SK-N-SH (cell line): ENCODE measurements around the gene TERC. TPM values are rescaled to one million over a fixed set of nuclear protein-coding genes. Genes with fewer than 3 reads are reported as not detected.

Experiments used
- CTCF ChIA-PET: fragments of 300-600, 350-600 bp; formaldehyde crosslinking; extraction: SDS; loops from one replicate; lab custom pipeline; 2021; lab: Yijun Ruan, JAX
- POLR2A ChIA-PET: fragments of 350-600 bp; sonication (Branson Sonifier 250); formaldehyde crosslinking; extraction: SDS; loops from one replicate; lab custom pipeline; 2020; ENCODE audit warnings: antibody characterized with exemption, inconsistent platforms; lab: Yijun Ruan, JAX
- DNase-seq: peaks from one replicate; pipeline ENCODE4 v3.0.0; 2012
- H2AFZ ChIP-seq: fragments of 200-600 bp; sonication (generic); 2 replicates; pipeline ENCODE4 v1.8.1; 2016; ENCODE audit warnings: antibody characterized with exemption, mild to moderate bottlenecking, low read depth
- H3F3A ChIP-seq: fragments of 200-600 bp; sonication (generic); replicated peaks from 2 replicates; pipeline ENCODE3; 2016; ENCODE audit warnings: antibody characterized with exemption, mild to moderate bottlenecking; ENCODE audit not compliant: insufficient read depth
- H3K27ac ChIP-seq, 2 experiments: fragments of 200-500 bp in 1 of 2; fragments of 200-600 bp in 1 of 2; sonication (Bioruptor generic) in 1 of 2; sonication (generic), shearing (Covaris generic) in 1 of 2; 2 replicates each; pipeline versions ENCODE4 v1.5.1 to v1.6.1; 2014 to 2016; ENCODE audit warnings: low read depth in 2 of 2, inconsistent platforms in 1 of 2, low read length in 1 of 2, mild to moderate bottlenecking in 1 of 2, mixed read lengths in 1 of 2
- H3K27me3 ChIP-seq: fragments of 200-600 bp; sonication (generic), shearing (Covaris generic); 2 replicates; pipeline ENCODE4 v1.6.1; 2016; ENCODE audit warnings: mixed run types; ENCODE audit not compliant: insufficient read depth
- H3K36me3 ChIP-seq, 2 experiments: fragments of 200-500 bp in 1 of 2; fragments of 200-600 bp in 1 of 2; sonication (Bioruptor generic) in 1 of 2; sonication (generic) in 1 of 2; replicated peaks in 1 of 2; 2 replicates each; pipeline versions ENCODE3 to v1.5.1; 2014 to 2016; ENCODE audit warnings: low read length in 1 of 2, mild to moderate bottlenecking in 1 of 2; ENCODE audit not compliant: insufficient read depth in 2 of 2, control insufficient read depth in 1 of 2
- H3K4me1 ChIP-seq, 2 experiments: fragments of 200-500 bp in 1 of 2; fragments of 200-600 bp in 1 of 2; sonication (Bioruptor generic) in 1 of 2; sonication (generic), shearing (Covaris generic) in 1 of 2; 2 replicates each; pipeline versions ENCODE4 v1.5.1 to v1.6.1; 2014 to 2016; ENCODE audit warnings: low read depth in 1 of 2, low read length in 1 of 2, mixed run types in 1 of 2; ENCODE audit not compliant: insufficient read depth in 2 of 2, control insufficient read depth in 1 of 2
- H3K4me2 ChIP-seq: fragments of 200-600 bp; sonication (generic), shearing (Covaris generic); 2 replicates; pipeline ENCODE4 v1.6.1; 2017; ENCODE audit warnings: mixed run types
- H3K4me3 ChIP-seq, 2 experiments: fragments of 200-500 bp in 1 of 2; fragments of 200-600 bp in 1 of 2; sonication (Bioruptor generic) in 1 of 2; sonication (generic), shearing (Covaris generic) in 1 of 2; 2 replicates each; pipeline versions ENCODE4 v1.5.1 to v1.8.1; 2014 to 2016; ENCODE audit warnings: low read depth in 2 of 2, inconsistent platforms in 1 of 2, low read length in 1 of 2, mild to moderate bottlenecking in 1 of 2, mixed read lengths in 1 of 2, moderate library complexity in 1 of 2
- H3K79me2 ChIP-seq: fragments of 200-600 bp; sonication (generic); 2 replicates; pipeline ENCODE4 v1.8.1; 2017; ENCODE audit warnings: mild to moderate bottlenecking; ENCODE audit not compliant: insufficient read depth
- H3K9ac ChIP-seq: fragments of 200-600 bp; sonication (generic); 2 replicates; pipeline ENCODE4 v1.6.1; 2017; ENCODE audit warnings: mixed run types
- H3K9me2 ChIP-seq: fragments of 200-600 bp; sonication (generic); 2 replicates; pipeline ENCODE4 v1.6.1; 2017; ENCODE audit warnings: mixed run types
- H3K9me3 ChIP-seq: fragments of 200-600 bp; sonication (generic); 2 replicates; pipeline ENCODE4 v1.6.1; 2017; ENCODE audit warnings: mixed run types, mild to moderate bottlenecking, moderate library complexity
- H4K20me1 ChIP-seq: fragments of 200-600 bp; sonication (generic); 2 replicates; pipeline ENCODE4 v1.6.1; 2017; ENCODE audit warnings: mild to moderate bottlenecking, mixed run types; ENCODE audit not compliant: insufficient read depth
- EZH2phosphoT487 ChIP-seq: fragments of 200-600 bp; sonication (generic); IDR thresholded peaks from 2 replicates; pipeline ENCODE4 v1.6.1; 2017; ENCODE audit warnings: low read depth, mixed run types, mild to moderate bottlenecking, antibody characterized with exemption, moderate library complexity, borderline replicate concordance
- FOXM1 ChIP-seq: IDR thresholded peaks from 2 replicates; pipeline ENCODE4 v1.4.0; 2012; ENCODE audit warnings: low read depth, mild to moderate bottlenecking
- JUND ChIP-seq: IDR thresholded peaks from 2 replicates; pipeline ENCODE4 v1.4.0; 2012
- MXI1 ChIP-seq: IDR thresholded peaks from 2 replicates; pipeline ENCODE4 v1.6.1; 2012; ENCODE audit warnings: mild to moderate bottlenecking, low read depth, low read length, improper control_type of control experiment
- WGBS: methylation state at CpG from one replicate; pipeline ENCODE4 v1.1.6; 2017; ENCODE audit warnings: low lambda C conversion rate; 5-methylcytosine and 5-hydroxymethylcytosine counted together
- polyA plus RNA-seq, 3 experiments: library from polyadenylated mRNA; depleted of rRNA; stranded (reverse); fragments of >200 nt; gene quantifications; 2 replicates each; pipeline ENCODE4 v1.2.3, GENCODE V29; 2012
- TF ChIP-seq, protein P1 (sequence below): fragments of 150-350 bp; IDR thresholded peaks from 2 replicates; pipeline ENCODE4 v1.6.1; 2017; ENCODE audit warnings: antibody characterized with exemption, low read length, low read depth, borderline replicate concordance
- TF ChIP-seq, protein P2 (sequence below): IDR thresholded peaks from 2 replicates; pipeline ENCODE4 v1.4.0; 2012; ENCODE audit warnings: low read depth, borderline replicate concordance
- TF ChIP-seq, protein P3 (sequence below): IDR thresholded peaks from 2 replicates; pipeline ENCODE4 v1.6.1; 2012; ENCODE audit warnings: mild to moderate bottlenecking, low read depth, low read length, moderate library complexity

The TERC gene
- polyA plus RNA-seq, 1 of the 3 experiments (the other 2 are of a cell fraction) = 0.64 TPM

DNA sequence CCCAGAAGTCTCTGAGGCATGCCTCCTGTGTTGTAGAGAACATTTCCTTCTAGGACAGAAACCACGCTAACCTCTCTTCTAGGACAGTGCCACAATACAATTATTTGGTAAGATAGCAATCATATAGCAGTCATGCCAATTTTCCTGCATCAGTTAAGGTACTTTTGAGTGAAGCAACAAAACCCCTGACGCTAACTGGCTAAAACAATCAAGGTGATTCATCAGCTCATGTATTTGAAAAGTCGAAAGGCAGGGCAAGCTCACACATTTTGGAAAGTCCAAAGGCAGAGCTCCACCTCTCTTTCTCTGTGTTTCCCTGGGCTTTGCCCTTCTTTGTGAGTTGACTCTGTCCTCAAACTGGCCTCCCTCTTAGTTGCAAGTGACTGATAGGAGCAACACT lies 10.1 kb downstream of the TERC start:
- Histone ChIP-seq H3K36me3 (no peaks in the 10 kb centered on the region), H3K9me3 (no peaks in the 10 kb centered on the region), H3K27me3 (peaks cover 9% of the 10 kb centered on the region; the same call in 1 of the 2 replicates), H3K9me2 (no peaks in the 10 kb centered on the region), H3F3A (no peaks in the 10 kb centered on the region), H3K4me1 (no peaks in the 10 kb centered on the region), H3K4me3 (no peak overlapping the region), H3K9ac (no peak overlapping the region), H3K79me2 (no peaks in the 10 kb centered on the region)
- ChIA-PET POLR2A (no interaction called here), CTCF (interaction anchor here (1.0 to 2.0 kb wide), 4 partner anchors 8 to 18 kb away, joined by 3 to 7 read pairs (median 3); partner anchors contain the start of gene MYNN)
- WGBS = 46% methylated on average over 3 of the region's 3 CpGs
- no peak for TF ChIP-seq MXI1
- TF ChIP-seq FOXM1 = no peak
- TF ChIP-seq, protein P1, sequence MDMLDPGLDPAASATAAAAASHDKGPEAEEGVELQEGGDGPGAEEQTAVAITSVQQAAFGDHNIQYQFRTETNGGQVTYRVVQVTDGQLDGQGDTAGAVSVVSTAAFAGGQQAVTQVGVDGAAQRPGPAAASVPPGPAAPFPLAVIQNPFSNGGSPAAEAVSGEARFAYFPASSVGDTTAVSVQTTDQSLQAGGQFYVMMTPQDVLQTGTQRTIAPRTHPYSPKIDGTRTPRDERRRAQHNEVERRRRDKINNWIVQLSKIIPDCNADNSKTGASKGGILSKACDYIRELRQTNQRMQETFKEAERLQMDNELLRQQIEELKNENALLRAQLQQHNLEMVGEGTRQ = no peak
- TF ChIP-seq, all 33 proteins: peak for 0
- H2AFZ ChIP-seq = no peak overlapping the region
- no peaks in the 10 kb centered on the region for H4K20me1 ChIP-seq
- no peak overlapping the region for H3K27ac ChIP-seq
- DNase-seq = no peak
- H3K4me2 ChIP-seq = no peak overlapping the region

DNA sequence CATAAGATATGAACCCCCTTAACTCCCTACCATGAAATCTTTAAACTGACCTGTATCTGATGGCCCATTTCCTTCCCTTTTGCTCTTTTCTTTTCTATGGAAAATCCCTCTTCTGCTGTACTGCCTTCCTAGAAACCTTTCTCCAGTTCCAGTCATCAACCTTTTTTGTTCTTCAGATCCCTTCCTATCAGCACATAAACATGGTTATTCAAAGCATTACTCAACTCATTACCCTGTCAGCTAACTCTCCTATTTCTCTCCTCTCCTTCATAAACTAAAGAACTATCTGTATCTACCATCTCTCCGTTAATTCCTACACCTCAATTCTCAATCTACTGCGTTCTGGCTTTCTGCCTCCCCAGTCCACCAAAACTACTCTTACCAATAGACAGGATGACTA lies 13.0 kb downstream of the TERC start:
- no peaks in the 10 kb centered on the region for H3K4me1 ChIP-seq
- no peak for TF ChIP-seq EZH2phosphoT487
- no peak for TF ChIP-seq JUND
- H3K36me3 ChIP-seq = no peaks in the 10 kb centered on the region
- no peak overlapping the region for H2AFZ ChIP-seq
- no peak overlapping the region for H3K4me3 ChIP-seq
- H3K9me2 ChIP-seq = no peaks in the 10 kb centered on the region
- 11% methylated on average over 2 of the region's 2 CpGs for WGBS
- DNase-seq = no peak
- ChIA-PET CTCF (interaction anchor here (1.5 to 1.9 kb wide), 2 partner anchors 11 to 83 kb away, joined by 3 to 4 read pairs; no protein-coding TSS in a partner anchor), POLR2A (no interaction called here)
- no peak overlapping the region for H3K9ac ChIP-seq
- H3K27ac ChIP-seq = no peak overlapping the region
- no peaks in the 10 kb centered on the region for H3K79me2 ChIP-seq
- H3K4me2 ChIP-seq = no peak overlapping the region
- H3K27me3 ChIP-seq = peaks cover 14% of the 10 kb centered on the region; the same call in 1 of the 2 replicates
- no peaks in the 10 kb centered on the region for H3K9me3 ChIP-seq
- H3F3A ChIP-seq = no peaks in the 10 kb centered on the region
- H4K20me1 ChIP-seq = no peaks in the 10 kb centered on the region

DNA sequence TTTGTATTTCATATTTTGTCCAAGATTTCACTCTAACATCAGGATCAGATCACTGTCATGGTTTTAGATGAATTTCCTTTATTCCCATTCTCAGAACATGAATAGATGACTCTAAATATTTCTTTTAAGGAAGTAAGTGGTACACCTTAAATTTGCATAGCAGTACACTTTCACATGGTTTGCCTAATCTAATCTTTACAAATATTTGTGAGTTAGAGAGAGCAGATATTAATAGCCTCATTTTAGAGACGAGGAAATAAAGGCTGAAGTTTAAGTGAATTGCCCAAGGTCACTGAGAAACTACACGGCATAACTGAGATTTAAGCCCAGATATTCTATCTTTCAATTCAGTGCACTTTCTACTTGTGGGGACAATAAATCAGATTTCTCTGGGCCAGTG lies 14.2 kb downstream of the TERC start:
- Histone ChIP-seq H3F3A (no peaks in the 10 kb centered on the region), H3K4me3 (no peak overlapping the region), H3K27ac (no peak overlapping the region), H3K79me2 (no peaks in the 10 kb centered on the region), H3K4me2 (no peak overlapping the region), H3K4me1 (no peaks in the 10 kb centered on the region), H3K9ac (no peak overlapping the region), H3K36me3 (no peaks in the 10 kb centered on the region), H4K20me1 (no peaks in the 10 kb centered on the region), H3K9me2 (no peaks in the 10 kb centered on the region), H2AFZ (no peak overlapping the region), H3K9me3 (no peaks in the 10 kb centered on the region), H3K27me3 (peaks cover 15% of the 10 kb centered on the region; the same call in 1 of the 2 replicates)
- DNase-seq = no peak
- POLR2A ChIA-PET = no interaction called here
- WGBS = 19% methylated on average over 2 of the region's 2 CpGs
- TF ChIP-seq, protein P2, sequence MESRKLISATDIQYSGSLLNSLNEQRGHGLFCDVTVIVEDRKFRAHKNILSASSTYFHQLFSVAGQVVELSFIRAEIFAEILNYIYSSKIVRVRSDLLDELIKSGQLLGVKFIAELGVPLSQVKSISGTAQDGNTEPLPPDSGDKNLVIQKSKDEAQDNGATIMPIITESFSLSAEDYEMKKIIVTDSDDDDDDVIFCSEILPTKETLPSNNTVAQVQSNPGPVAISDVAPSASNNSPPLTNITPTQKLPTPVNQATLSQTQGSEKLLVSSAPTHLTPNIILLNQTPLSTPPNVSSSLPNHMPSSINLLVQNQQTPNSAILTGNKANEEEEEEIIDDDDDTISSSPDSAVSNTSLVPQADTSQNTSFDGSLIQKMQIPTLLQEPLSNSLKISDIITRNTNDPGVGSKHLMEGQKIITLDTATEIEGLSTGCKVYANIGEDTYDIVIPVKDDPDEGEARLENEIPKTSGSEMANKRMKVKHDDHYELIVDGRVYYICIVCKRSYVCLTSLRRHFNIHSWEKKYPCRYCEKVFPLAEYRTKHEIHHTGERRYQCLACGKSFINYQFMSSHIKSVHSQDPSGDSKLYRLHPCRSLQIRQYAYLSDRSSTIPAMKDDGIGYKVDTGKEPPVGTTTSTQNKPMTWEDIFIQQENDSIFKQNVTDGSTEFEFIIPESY = no peak
- TF ChIP-seq, protein P3, sequence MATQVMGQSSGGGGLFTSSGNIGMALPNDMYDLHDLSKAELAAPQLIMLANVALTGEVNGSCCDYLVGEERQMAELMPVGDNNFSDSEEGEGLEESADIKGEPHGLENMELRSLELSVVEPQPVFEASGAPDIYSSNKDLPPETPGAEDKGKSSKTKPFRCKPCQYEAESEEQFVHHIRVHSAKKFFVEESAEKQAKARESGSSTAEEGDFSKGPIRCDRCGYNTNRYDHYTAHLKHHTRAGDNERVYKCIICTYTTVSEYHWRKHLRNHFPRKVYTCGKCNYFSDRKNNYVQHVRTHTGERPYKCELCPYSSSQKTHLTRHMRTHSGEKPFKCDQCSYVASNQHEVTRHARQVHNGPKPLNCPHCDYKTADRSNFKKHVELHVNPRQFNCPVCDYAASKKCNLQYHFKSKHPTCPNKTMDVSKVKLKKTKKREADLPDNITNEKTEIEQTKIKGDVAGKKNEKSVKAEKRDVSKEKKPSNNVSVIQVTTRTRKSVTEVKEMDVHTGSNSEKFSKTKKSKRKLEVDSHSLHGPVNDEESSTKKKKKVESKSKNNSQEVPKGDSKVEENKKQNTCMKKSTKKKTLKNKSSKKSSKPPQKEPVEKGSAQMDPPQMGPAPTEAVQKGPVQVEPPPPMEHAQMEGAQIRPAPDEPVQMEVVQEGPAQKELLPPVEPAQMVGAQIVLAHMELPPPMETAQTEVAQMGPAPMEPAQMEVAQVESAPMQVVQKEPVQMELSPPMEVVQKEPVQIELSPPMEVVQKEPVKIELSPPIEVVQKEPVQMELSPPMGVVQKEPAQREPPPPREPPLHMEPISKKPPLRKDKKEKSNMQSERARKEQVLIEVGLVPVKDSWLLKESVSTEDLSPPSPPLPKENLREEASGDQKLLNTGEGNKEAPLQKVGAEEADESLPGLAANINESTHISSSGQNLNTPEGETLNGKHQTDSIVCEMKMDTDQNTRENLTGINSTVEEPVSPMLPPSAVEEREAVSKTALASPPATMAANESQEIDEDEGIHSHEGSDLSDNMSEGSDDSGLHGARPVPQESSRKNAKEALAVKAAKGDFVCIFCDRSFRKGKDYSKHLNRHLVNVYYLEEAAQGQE = no peak
- TF ChIP-seq, protein P1 = no peak
- CTCF ChIA-PET = no interaction called here
